Right lobe of liver (tissue), 6 donors: ENCODE measurements around the gene PSMD1. TPM values are rescaled to one million over a fixed set of nuclear protein-coding genes. Genes with fewer than 3 reads are reported as not detected.

ENCODE experiments used
- ATAC-seq, 4 donors: fragments of 200-7000 bp; cut with Tn5 transposase; one replicate each; pipeline ENCODE4 v1.9.1; 2020; ENCODE audit warnings: mild to moderate bottlenecking in 4 of 4, moderate library complexity in 4 of 4
- DNase-seq, 3 donors: peaks; one replicate each; pipeline ENCODE4 v3.0.0-alpha.2; 2020
- H3K27ac ChIP-seq, 3 donors: fragments of 200-600 bp; one replicate each; pipeline ENCODE4 v1.8.0; 2022
- H3K27me3 ChIP-seq, 2 donors: fragments of 200-600 bp; one replicate each; pipeline ENCODE4 v1.8.0; 2022
- H3K36me3 ChIP-seq, 4 donors: fragments of 200-600 bp; sonication (generic) in 1 of 4; one replicate each; pipeline versions ENCODE4 v1.5.1 to v1.8.0; 2017 to 2022; ENCODE audit warnings: control low read depth in 1 of 4
- H3K4me1 ChIP-seq, 4 donors: fragments of 200-600 bp; sonication (generic) in 1 of 4; one replicate each; pipeline versions ENCODE4 v1.5.1 to v1.8.0; 2017 to 2022; ENCODE audit warnings: control low read depth in 1 of 4
- H3K4me3 ChIP-seq, 3 donors: fragments of 200-600 bp; one replicate each; pipeline ENCODE4 v1.8.0; 2022
- H3K9me3 ChIP-seq, 4 donors: fragments of 200-600 bp; sonication (generic) in 1 of 4; one replicate each; pipeline versions ENCODE4 v1.5.1 to v1.8.0; 2017 to 2022; ENCODE audit warnings: control low read depth in 1 of 4
- POLR2A ChIP-seq: fragments of 450-650 bp; IDR thresholded peaks from one replicate; pipeline ENCODE4 v1.6.1; 2017; ENCODE audit warnings: antibody characterized with exemption, mild to moderate bottlenecking
- WGBS: methylation state at CpG from one replicate; pipeline ENCODE4 v1.1.6; 2018; ENCODE audit warnings: low coverage, low lambda C conversion rate; ENCODE audit not compliant: insufficient coverage; ENCODE audit errors: missing lambda C conversion rate; 5-methylcytosine and 5-hydroxymethylcytosine counted together
- intact Hi-C, 2 donors: fragments of 100-400 bp; cut with DNase I; formaldehyde crosslinking; loops; one replicate each; pipeline versions ENCODE4 v1.11.2 to v1.14.1; 2022
- small RNA-seq, 2 experiments: library from RNA; depleted of rRNA; stranded (forward); fragments of <200 nt; gene quantifications; one replicate each; pipeline ENCODE3, GENCODE V24; 2016
- total RNA-seq, 6 experiments: library from RNA; depleted of rRNA in 2 of 6; stranded (reverse); fragments of >200 nt in 2 of 6; fragmentation: NEBNext Ultra II Directional in 3 of 6; extraction: Animal tissue kit (Norgen Biotek cat#: 25700) in 3 of 6; gene quantifications; one replicate each; pipeline versions ENCODE4 v1.1.0 to v1.2.4, GENCODE V29; 2016 to 2023
- TF ChIP-seq, protein P1 (sequence below), 4 donors: fragments of 200-600 bp in 3 of 4; fragments of 450-650 bp in 1 of 4; IDR thresholded peaks; one replicate each; pipeline versions ENCODE4 v1.5.1 to v1.8.0; 2016 to 2022; ENCODE audit warnings: antibody characterized with exemption in 4 of 4, mild to moderate bottlenecking in 2 of 4
- donor health status: DM: no; HTN: yes; CAD: no.
- donor health status: DM: no; HTN: no; CAD: no.
- donor health status: DM: no; HTN: no; CAD: no.
- donor health status: DM: no; HTN: yes; CAD: no.
- donor health status: DM: no; HTN: yes; CAD: no.

Gene PSMD1
- total RNA-seq, 6 experiments from 2014 or later: 46.4 to 62.3 (median 55.5) TPM

GRCh38 chr2:231218366-231218765, 161.7 kb downstream of the PSMD1 start:
- H3K36me3 ChIP-seq: no peaks in the 10 kb centered on the region
- 88% methylated on average over 3 of the region's 3 CpGs for WGBS
- DNase-seq (no peak), ATAC-seq (no peak)
- no peaks in the 10 kb centered on the region for H3K4me1 ChIP-seq
- intact Hi-C loops: no loop called here
- TF ChIP-seq, protein P1, sequence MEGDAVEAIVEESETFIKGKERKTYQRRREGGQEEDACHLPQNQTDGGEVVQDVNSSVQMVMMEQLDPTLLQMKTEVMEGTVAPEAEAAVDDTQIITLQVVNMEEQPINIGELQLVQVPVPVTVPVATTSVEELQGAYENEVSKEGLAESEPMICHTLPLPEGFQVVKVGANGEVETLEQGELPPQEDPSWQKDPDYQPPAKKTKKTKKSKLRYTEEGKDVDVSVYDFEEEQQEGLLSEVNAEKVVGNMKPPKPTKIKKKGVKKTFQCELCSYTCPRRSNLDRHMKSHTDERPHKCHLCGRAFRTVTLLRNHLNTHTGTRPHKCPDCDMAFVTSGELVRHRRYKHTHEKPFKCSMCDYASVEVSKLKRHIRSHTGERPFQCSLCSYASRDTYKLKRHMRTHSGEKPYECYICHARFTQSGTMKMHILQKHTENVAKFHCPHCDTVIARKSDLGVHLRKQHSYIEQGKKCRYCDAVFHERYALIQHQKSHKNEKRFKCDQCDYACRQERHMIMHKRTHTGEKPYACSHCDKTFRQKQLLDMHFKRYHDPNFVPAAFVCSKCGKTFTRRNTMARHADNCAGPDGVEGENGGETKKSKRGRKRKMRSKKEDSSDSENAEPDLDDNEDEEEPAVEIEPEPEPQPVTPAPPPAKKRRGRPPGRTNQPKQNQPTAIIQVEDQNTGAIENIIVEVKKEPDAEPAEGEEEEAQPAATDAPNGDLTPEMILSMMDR (IDR thresholded peaks at IDR 0.05): no peak
- TF ChIP-seq POLR2A: no peak
- H3K27me3 ChIP-seq: no peaks in the 10 kb centered on the region
- no peak overlapping the region for H3K4me3 ChIP-seq
- H3K9me3 ChIP-seq: no peaks in the 10 kb centered on the region
- H3K27ac ChIP-seq: no peak overlapping the region

DNA sequence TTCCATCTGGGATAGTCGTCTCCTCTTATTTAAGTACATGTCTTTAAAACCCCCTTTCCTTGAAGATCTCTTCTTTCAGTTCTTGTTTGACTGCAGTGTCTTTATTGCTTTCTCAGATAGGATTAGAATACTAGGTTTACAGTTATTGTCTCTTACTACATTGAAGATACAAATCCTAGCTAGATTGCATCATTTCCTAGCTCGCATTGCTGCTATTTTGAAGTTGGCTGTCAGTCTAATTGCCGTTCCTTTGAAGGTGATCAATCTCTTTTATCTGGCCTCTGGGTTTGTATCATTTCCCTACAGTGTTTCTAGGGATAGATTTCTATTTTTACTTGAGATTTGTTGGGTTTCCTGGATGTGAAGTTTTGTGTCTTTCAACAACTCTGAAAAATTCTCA, 162.6 kb downstream of the PSMD1 start:
- Histone ChIP-seq H3K4me1 (no peaks in the 10 kb centered on the region), H3K36me3 (no peaks in the 10 kb centered on the region), H3K4me3 (no peak overlapping the region), H3K27me3 (no peaks in the 10 kb centered on the region), H3K27ac (no peak overlapping the region), H3K9me3 (no peaks in the 10 kb centered on the region)
- ATAC-seq (no peak), DNase-seq (no peak)
- intact Hi-C loops: no loop called here
- TF ChIP-seq POLR2A: no peak
- TF ChIP-seq, protein P1 (IDR thresholded peaks at IDR 0.05): no peak
- 65% methylated on average over 3 of the region's 3 CpGs for WGBS

- Histone ChIP-seq H3K4me1 (no peaks in the 10 kb centered on the region), H3K4me3 (no peak overlapping the region), H3K27me3 (no peaks in the 10 kb centered on the region), H3K36me3 (no peaks in the 10 kb centered on the region), H3K9me3 (no peaks in the 10 kb centered on the region), H3K27ac (no peak overlapping the region)
- ATAC-seq (no peak), DNase-seq (no peak)
- 65% methylated on average over 3 of the region's 3 CpGs for WGBS
- intact Hi-C loops: loop anchor here in 1 of 2 donors (10.0 kb wide), 1 partner anchor 233 kb away; no protein-coding TSS in a partner anchor
- TF ChIP-seq POLR2A: no peak
- TF ChIP-seq, protein P1 (IDR thresholded peaks at IDR 0.05): no peak
These were observed 165.1 kb downstream of the PSMD1 start for GRCh38 chr2:231221761-231222160.

Small RNAs within 50 kb of the gene (small RNA-seq; reads per million reads assigned to genes)
- gene RNU1-93P: 0 reads per million in 2 experiments

Other genes starting within 250 kb of the PSMD1 start
- gene ITM2C, start 191.9 kb upstream of the PSMD1 start, total RNA-seq: 10 to 100 TPM; 11.1 to 26.9 (median 24.2) TPM
- under 1 TPM in 3 of 6 experiments, not detected in 3; 0.06 to 0.12 (median 0.07) TPM for gene GPR55, start 131.6 kb upstream of the PSMD1 start, total RNA-seq
- gene SPATA3, start 60.7 kb upstream of the PSMD1 start, total RNA-seq: not detected
- gene C2orf72, start 19.3 kb upstream of the PSMD1 start, total RNA-seq: 100 to 1,000 TPM in 2 of 6 experiments, 10 to 100 TPM in 4; 76.0 to 167 (median 85.9) TPM
- gene HTR2B, start 68.2 kb downstream of the PSMD1 start, total RNA-seq: under 1 TPM; 0.09 to 0.99 (median 0.45) TPM
- 1 to 10 TPM; 1.5 to 7.7 (median 2.4) TPM for gene ARMC9, start 141.8 kb downstream of the PSMD1 start, total RNA-seq